Tibial nerve (tissue), 4 donors: ENCODE measurements around the gene PTPA.

Source experiments
- CTCF ChIP-seq, 5 experiments: fragments of 200-600 bp in 3 of 5; fragments of 450-650 bp in 2 of 5; sonication (generic) in 3 of 5; IDR thresholded peaks; one replicate each; pipeline ENCODE4 v1.5.1; 2016 to 2019; ENCODE audit warnings: antibody characterized with exemption in 5 of 5, mild to moderate bottlenecking in 3 of 5, moderate library complexity in 2 of 5
- EP300 ChIP-seq, 2 donors: sonication (generic); formaldehyde crosslinking; IDR thresholded peaks; one replicate each; pipeline ENCODE4 v1.6.1; 2017; ENCODE audit warnings: antibody characterized with exemption in 2 of 2, mild to moderate bottlenecking in 1 of 2

GRCh38 chr9:129174724-129175514 lies 63.7 kb downstream of the PTPA start:
- peak in 2 of 5 experiments; percentile 23 to 24 for TF ChIP-seq CTCF (IDR thresholded peaks at IDR 0.05)
- TF ChIP-seq EP300 (IDR thresholded peaks at IDR 0.05) = peak in 1 of 2 donors; percentile 79
